B cell (primary cell): ENCODE data around the gene KIAA1217. TPM values are rescaled to one million over a fixed set of nuclear protein-coding genes. Genes with fewer than 3 reads are reported as not detected.

ENCODE experiments used
- ATAC-seq: fragments of 200-7000 bp; cut with Tn5 transposase; one replicate; pipeline ENCODE4 v1.10.0; 2021; ENCODE audit warnings: low read depth, mild to moderate bottlenecking, moderate number of reproducible peaks, moderate library complexity
- CTCF ChIA-PET: fragments of 350-600 bp; sonication (Branson Sonifier 250); formaldehyde crosslinking; loops from one replicate; lab custom pipeline; 2021; ENCODE audit warnings: antibody characterized with exemption, inconsistent platforms; lab: Charles Lee
- POLR2A ChIA-PET: fragments of 350-600 bp; sonication (Branson Sonifier 250); formaldehyde crosslinking; loops from one replicate; lab custom pipeline; 2021; ENCODE audit warnings: antibody characterized with exemption; lab: Charles Lee
- DNase-seq: peaks from one replicate; pipeline ENCODE4 v3.0.0; 2013
- H2AFZ ChIP-seq: 2 replicates; pipeline ENCODE4 v1.6.1; 2012; ENCODE audit warnings: mild to moderate bottlenecking, low read depth, low read length; ENCODE audit not compliant: insufficient read depth, poor library complexity, severe bottlenecking
- H3K27ac ChIP-seq, 2 donors: 1 replicate in 1 of 2; 2 replicates in 1 of 2; pipeline ENCODE4 v1.5.1; 2012 to 2013; ENCODE audit warnings: low read length in 2 of 2, mild to moderate bottlenecking in 2 of 2, moderate library complexity in 1 of 2
- H3K27me3 ChIP-seq, 4 experiments: fragments of 200-600 bp in 1 of 4; sonication (generic) in 1 of 4; replicated peaks in 1 of 4; 1 replicate in 2 of 4; 2 replicates in 2 of 4; pipeline versions ENCODE4 v1.6.1 to v1.7.0; 2013 to 2016; ENCODE audit warnings: low read length in 3 of 4, mild to moderate bottlenecking in 2 of 4, mixed read lengths in 1 of 4, moderate library complexity in 1 of 4; ENCODE audit not compliant: insufficient read depth in 4 of 4, control insufficient read depth in 3 of 4; ENCODE audit errors: control extremely low read depth in 1 of 4
- H3K36me3 ChIP-seq, 2 experiments: replicated peaks in 1 of 2; 1 replicate in 1 of 2; 2 replicates in 1 of 2; pipeline versions ENCODE4 v1.6.1 to v1.7.1; 2013; ENCODE audit warnings: low read length in 1 of 2; ENCODE audit not compliant: insufficient read depth in 2 of 2, control insufficient read depth in 1 of 2; ENCODE audit errors: control extremely low read depth in 1 of 2, extremely low read depth in 1 of 2
- H3K4me1 ChIP-seq, 2 donors: fragments of 200-600 bp in 1 of 2; sonication (generic) in 1 of 2; 1 replicate in 1 of 2; 2 replicates in 1 of 2; pipeline versions ENCODE4 v1.5.1 to v1.6.1; 2013 to 2017; ENCODE audit warnings: low read length in 2 of 2; ENCODE audit not compliant: control insufficient read depth in 2 of 2, insufficient read depth in 2 of 2
- H3K4me2 ChIP-seq: replicated peaks from 2 replicates; pipeline ENCODE3; 2012; ENCODE audit warnings: mild to moderate bottlenecking, low read depth, low read length; ENCODE audit not compliant: poor library complexity, severe bottlenecking
- H3K4me3 ChIP-seq, 5 experiments: fragments of 200-600 bp in 1 of 5; sonication (generic) in 1 of 5; 1 replicate in 3 of 5; 2 replicates in 2 of 5; pipeline versions ENCODE4 v1.5.1 to v1.7.0; 2011 to 2016; ENCODE audit warnings: low read length in 4 of 5, mild to moderate bottlenecking in 4 of 5, low read depth in 2 of 5, control low read depth in 1 of 5, moderate library complexity in 1 of 5; ENCODE audit not compliant: insufficient read depth in 1 of 5; ENCODE audit errors: control extremely low read depth in 1 of 5, extremely low read depth in 1 of 5
- H3K79me2 ChIP-seq: fragments of 200-600 bp; sonication (generic); one replicate; pipeline ENCODE4 v1.6.0; 2016; ENCODE audit warnings: low read length; ENCODE audit not compliant: control insufficient read depth, insufficient read depth
- H3K9ac ChIP-seq: fragments of 200-600 bp; sonication (generic); 2 replicates; pipeline ENCODE4 v1.6.1; 2017; ENCODE audit warnings: mild to moderate bottlenecking, low read length, moderate library complexity
- H3K9me3 ChIP-seq, 3 donors: one replicate each; pipeline versions ENCODE4 v1.6.1 to v1.7.1; 2013; ENCODE audit warnings: low read length in 2 of 3; ENCODE audit not compliant: control insufficient read depth in 2 of 3, insufficient read depth in 1 of 3; ENCODE audit errors: control extremely low read depth in 1 of 3
- H4K20me1 ChIP-seq: 2 replicates; pipeline ENCODE4 v1.6.0; 2012; ENCODE audit warnings: mild to moderate bottlenecking, low read length; ENCODE audit not compliant: insufficient read depth, control insufficient read depth, poor library complexity, severe bottlenecking
- H3K27ac Mint-ChIP-seq: one replicate; pipeline ENCODE4 v1.8.0; 2021; ENCODE audit warnings: mixed read lengths
- H3K27me3 Mint-ChIP-seq: one replicate; pipeline ENCODE4 v1.8.0; 2021; ENCODE audit warnings: mixed read lengths
- H3K4me1 Mint-ChIP-seq: one replicate; pipeline ENCODE4 v1.8.0; 2021; ENCODE audit warnings: mixed read lengths
- H3K4me3 Mint-ChIP-seq: one replicate; pipeline ENCODE4 v1.8.0; 2021; ENCODE audit warnings: mixed read lengths
- H3K9me3 Mint-ChIP-seq: one replicate; pipeline ENCODE4 v1.8.0; 2022; ENCODE audit warnings: mixed read lengths; ENCODE audit not compliant: insufficient read depth
- EZH2 ChIP-seq: IDR thresholded peaks from 2 replicates; pipeline ENCODE4 v1.6.1; 2012; ENCODE audit warnings: borderline replicate concordance, low read depth, mild to moderate bottlenecking, moderate library complexity, low read length; ENCODE audit not compliant: insufficient read depth, poor library complexity, severe bottlenecking
- WGBS: methylation state at CpG from one replicate; pipeline ENCODE4 v1.1.5; 2013; ENCODE audit warnings: missing lambda C conversion rate; ENCODE audit not compliant: insufficient coverage; 5-methylcytosine and 5-hydroxymethylcytosine counted together
- intact Hi-C: fragments of 100-400 bp; cut with micrococcal nuclease; formaldehyde crosslinking; loops from one replicate; pipeline ENCODE4 v1.10.0; 2022
- polyA plus RNA-seq: library from polyadenylated mRNA; depleted of rRNA; stranded (reverse); fragments of >200 nt; gene quantifications from 2 replicates; pipeline ENCODE4 v1.2.3, GENCODE V29; 2012
- total RNA-seq, 2 donors: library from RNA; stranded (reverse); fragments of 120-200 nt in 1 of 2; gene quantifications; 1 replicate in 1 of 2; 2 replicates in 1 of 2; pipeline versions ENCODE4 v1.2.3 to v1.2.4, GENCODE V29; 2013 to 2022
- TF ChIP-seq, protein P1 (sequence below): fragments of 200-600 bp; IDR thresholded peaks from one replicate; pipeline ENCODE4 v1.8.0; 2022; ENCODE audit warnings: antibody characterized with exemption, mild to moderate bottlenecking

KIAA1217 gene
- total and polyA plus RNA-seq, 2 donors (not counting 1 experiment from before 2014, with no cell fraction given), result 0.67 TPM; not detected in 1

DNA sequence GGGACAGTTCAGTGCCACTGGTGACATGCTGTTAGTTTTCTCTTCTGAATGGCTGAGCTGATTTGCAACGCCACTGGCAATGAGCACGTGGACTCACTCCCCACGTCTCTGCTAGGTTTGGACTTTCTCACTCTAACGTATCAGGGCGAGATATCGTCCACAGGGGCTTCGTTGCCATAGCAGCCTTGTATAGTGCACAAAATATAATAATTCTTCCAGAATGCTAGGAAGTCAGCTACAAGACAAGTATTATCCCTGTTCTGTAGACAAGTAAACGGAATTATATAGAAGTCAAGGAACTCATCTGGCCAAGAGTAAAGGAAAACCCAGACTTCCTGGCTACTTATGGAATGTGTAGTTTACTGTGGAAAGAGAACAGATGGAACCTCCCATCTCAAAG is 288.0 kb downstream of the KIAA1217 start:
- Histone ChIP-seq H3K4me3 (no peak overlapping the region), H3K79me2 (no peaks in the 10 kb centered on the region), H4K20me1 (no peaks in the 10 kb centered on the region), H2AFZ (no peak overlapping the region), H3K9ac (no peak overlapping the region), H3K27ac (no peak overlapping the region), H3K27me3 (no peaks in the 10 kb centered on the region), H3K9me3 (peaks cover 0 to 3% (median 0%) of the 10 kb centered on the region in 3 donors), H3K36me3 (no peaks in the 10 kb centered on the region), H3K4me1 (no peaks in the 10 kb centered on the region), H3K4me2 (no peak overlapping the region)
- intact Hi-C loops, result no loop called here
- no peak for TF ChIP-seq EZH2
- TF ChIP-seq, protein P1, sequence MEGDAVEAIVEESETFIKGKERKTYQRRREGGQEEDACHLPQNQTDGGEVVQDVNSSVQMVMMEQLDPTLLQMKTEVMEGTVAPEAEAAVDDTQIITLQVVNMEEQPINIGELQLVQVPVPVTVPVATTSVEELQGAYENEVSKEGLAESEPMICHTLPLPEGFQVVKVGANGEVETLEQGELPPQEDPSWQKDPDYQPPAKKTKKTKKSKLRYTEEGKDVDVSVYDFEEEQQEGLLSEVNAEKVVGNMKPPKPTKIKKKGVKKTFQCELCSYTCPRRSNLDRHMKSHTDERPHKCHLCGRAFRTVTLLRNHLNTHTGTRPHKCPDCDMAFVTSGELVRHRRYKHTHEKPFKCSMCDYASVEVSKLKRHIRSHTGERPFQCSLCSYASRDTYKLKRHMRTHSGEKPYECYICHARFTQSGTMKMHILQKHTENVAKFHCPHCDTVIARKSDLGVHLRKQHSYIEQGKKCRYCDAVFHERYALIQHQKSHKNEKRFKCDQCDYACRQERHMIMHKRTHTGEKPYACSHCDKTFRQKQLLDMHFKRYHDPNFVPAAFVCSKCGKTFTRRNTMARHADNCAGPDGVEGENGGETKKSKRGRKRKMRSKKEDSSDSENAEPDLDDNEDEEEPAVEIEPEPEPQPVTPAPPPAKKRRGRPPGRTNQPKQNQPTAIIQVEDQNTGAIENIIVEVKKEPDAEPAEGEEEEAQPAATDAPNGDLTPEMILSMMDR, result no peak
- no peak for DNase-seq
- H3K27ac Mint-ChIP-seq, result no peak overlapping the region
- CTCF ChIA-PET, result no interaction called here
- no peaks in the 10 kb centered on the region for H3K4me1 Mint-ChIP-seq
- 96% methylated on average over 7 of the region's 8 CpGs for WGBS
- H3K27me3 Mint-ChIP-seq, result peaks cover 3% of the 10 kb centered on the region
- H3K4me3 Mint-ChIP-seq, result no peak overlapping the region
- no peak for ATAC-seq
- H3K9me3 Mint-ChIP-seq, result no peaks in the 10 kb centered on the region
- POLR2A ChIA-PET, result no interaction called here

DNA sequence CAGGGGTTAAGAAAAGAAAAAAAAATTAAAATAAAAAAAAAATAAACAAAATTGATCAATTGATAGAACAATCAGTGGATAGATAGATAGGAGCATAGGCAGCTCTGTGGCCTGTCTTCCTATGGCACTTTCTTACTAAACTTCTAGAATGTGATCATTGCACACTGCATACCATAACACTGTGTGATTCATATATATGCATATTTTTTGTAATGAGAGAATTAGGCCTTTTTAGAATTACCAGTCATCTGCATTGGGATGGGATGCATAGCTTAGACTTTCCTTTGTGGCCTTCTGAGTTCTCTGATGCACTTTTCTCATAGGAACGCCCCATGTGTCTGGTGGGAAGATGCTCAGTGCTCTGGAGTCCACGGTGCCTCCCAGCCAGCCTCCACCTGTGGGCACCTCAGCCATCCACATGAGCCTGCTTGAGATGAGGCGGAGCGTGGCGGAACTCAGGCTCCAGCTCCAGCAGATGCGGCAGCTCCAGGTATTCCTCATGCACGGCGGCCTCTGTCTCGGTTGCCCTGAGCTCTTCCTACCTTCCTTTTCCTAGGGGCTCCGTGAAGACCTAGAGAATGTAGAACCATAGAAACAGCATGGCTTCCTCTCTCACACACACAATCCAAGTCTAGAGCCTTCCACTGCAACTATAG is 292.2 kb downstream of the KIAA1217 start:
- no peak overlapping the region for H3K9ac ChIP-seq
- POLR2A ChIA-PET, result no interaction called here
- WGBS, result 93% methylated on average over 10 of the region's 10 CpGs

More for the DNA sequence above, 292.2 kb downstream of the KIAA1217 start:
- TF ChIP-seq EZH2, result no peak
- TF ChIP-seq, protein P1, result no peak
- Histone ChIP-seq H3K9me3 (no peaks in the 10 kb centered on the region), H3K4me3 (no peak overlapping the region), H3K4me2 (no peak overlapping the region), H4K20me1 (no peaks in the 10 kb centered on the region), H3K79me2 (no peaks in the 10 kb centered on the region), H2AFZ (no peak overlapping the region), H3K36me3 (no peaks in the 10 kb centered on the region), H3K27ac (no peak overlapping the region), H3K4me1 (no peaks in the 10 kb centered on the region), H3K27me3 (no peaks in the 10 kb centered on the region)
- Mint-ChIP-seq H3K9me3 (no peaks in the 10 kb centered on the region), H3K4me1 (no peaks in the 10 kb centered on the region), H3K4me3 (no peak overlapping the region), H3K27ac (no peak overlapping the region), H3K27me3 (no peaks in the 10 kb centered on the region)
- intact Hi-C loops, result no loop called here
- ATAC-seq (no peak), DNase-seq (no peak)
- CTCF ChIA-PET, result interaction anchor here (1.1 to 1.2 kb wide), 2 partner anchors 13 to 1343 kb away, joined by 3 read pairs; no protein-coding TSS in a partner anchor
